CD4-positive, alpha-beta memory T cell (primary cell): ENCODE measurements around the gene MPRIP. TPM values are rescaled to one million over a fixed set of nuclear protein-coding genes. Genes with fewer than 3 reads are reported as not detected.

Experiments used
- CTCF ChIA-PET: fragments of 350-600 bp; sonication (Branson Sonifier 250); formaldehyde crosslinking; loops from one replicate; lab custom pipeline; 2021; ENCODE audit warnings: inconsistent platforms; ENCODE audit not compliant: partially characterized antibody; lab: Charles Lee
- POLR2A ChIA-PET: fragments of 350-600 bp; sonication (Branson Sonifier 250); formaldehyde crosslinking; loops from one replicate; lab custom pipeline; 2021; ENCODE audit not compliant: partially characterized antibody; lab: Charles Lee
- DNase-seq, 5 donors: peaks; one replicate each; pipeline versions ENCODE4 v3.0.0 to v3.0.0-alpha.2; 2020 to 2022; ENCODE audit warnings: mixed read lengths in 1 of 5
- H3K27ac ChIP-seq: one replicate; pipeline ENCODE4 v1.7.0; 2013; ENCODE audit warnings: low read depth, low read length
- H3K27me3 ChIP-seq: 2 replicates; pipeline ENCODE4 v1.7.0; 2013; ENCODE audit warnings: mild to moderate bottlenecking, low read length, moderate library complexity; ENCODE audit not compliant: insufficient read depth
- H3K36me3 ChIP-seq: 2 replicates; pipeline ENCODE4 v1.7.0; 2013; ENCODE audit warnings: mild to moderate bottlenecking, low read length, moderate library complexity; ENCODE audit not compliant: insufficient read depth
- H3K4me1 ChIP-seq: 2 replicates; pipeline ENCODE4 v1.7.0; 2013; ENCODE audit warnings: mild to moderate bottlenecking, low read length, moderate library complexity; ENCODE audit not compliant: insufficient read depth
- H3K4me3 ChIP-seq, 2 donors: one replicate each; pipeline ENCODE4 v1.7.0; 2013; ENCODE audit warnings: low read length in 2 of 2, mild to moderate bottlenecking in 1 of 2
- H3K9me3 ChIP-seq, 2 donors: one replicate each; pipeline ENCODE4 v1.7.0; 2013; ENCODE audit warnings: low read length in 2 of 2, control low read depth in 1 of 2; ENCODE audit not compliant: control insufficient read depth in 1 of 2
- H3K27ac Mint-ChIP-seq, 7 donors: one replicate each; pipeline ENCODE4 v1.8.0; 2020 to 2021; ENCODE audit warnings: mixed read lengths in 7 of 7, mild to moderate bottlenecking in 6 of 7, inconsistent platforms in 3 of 7, moderate library complexity in 3 of 7
- H3K27me3 Mint-ChIP-seq, 2 donors: one replicate each; pipeline ENCODE4 v1.8.0; 2020 to 2021; ENCODE audit warnings: mixed read lengths in 2 of 2
- H3K36me3 Mint-ChIP-seq, 2 donors: one replicate each; pipeline ENCODE4 v1.8.0; 2020 to 2021; ENCODE audit warnings: mixed read lengths in 2 of 2, inconsistent platforms in 1 of 2, mild to moderate bottlenecking in 1 of 2
- H3K4me1 Mint-ChIP-seq, 4 donors: one replicate each; pipeline ENCODE4 v1.8.0; 2020 to 2021; ENCODE audit warnings: mixed read lengths in 4 of 4, mild to moderate bottlenecking in 1 of 4
- H3K4me3 Mint-ChIP-seq, 8 donors: one replicate each; pipeline ENCODE4 v1.8.0; 2020 to 2021; ENCODE audit warnings: mixed read lengths in 8 of 8, mild to moderate bottlenecking in 7 of 8, moderate library complexity in 6 of 8, inconsistent platforms in 3 of 8
- H3K9me3 Mint-ChIP-seq, 8 donors: one replicate each; pipeline ENCODE4 v1.8.0; 2020 to 2021; ENCODE audit warnings: mixed read lengths in 8 of 8, mild to moderate bottlenecking in 5 of 8, inconsistent platforms in 3 of 8, moderate library complexity in 1 of 8
- intact Hi-C: fragments of 100-400 bp; cut with micrococcal nuclease; formaldehyde crosslinking; loops from one replicate; pipeline ENCODE4 v1.15.1; 2023
- polyA plus RNA-seq, 2 donors: library from polyadenylated mRNA; unstranded; fragments of 300-500 nt; fragmentation: Illumina TruSeq; gene quantifications; one replicate each; pipeline ENCODE4 v1.2.3, GENCODE V29; 2021
- total RNA-seq, 2 experiments: library from RNA; stranded (reverse); gene quantifications; one replicate each; pipeline ENCODE4 v1.2.3, GENCODE V29; 2021

MPRIP gene
- total and polyA plus RNA-seq, 4 experiments from 2014 or later = 48.4 to 255 (median 152) TPM

GRCh38 chr17:17088541-17089525, 46.6 kb downstream of the MPRIP start:
- Histone ChIP-seq H3K36me3 (peaks cover 4% of the 10 kb centered on the region), H3K27me3 (no peaks in the 10 kb centered on the region), H3K27ac (no peak overlapping the region), H3K4me3 (no peak overlapping the region), H3K4me1 (peaks cover 34% of the 10 kb centered on the region), H3K9me3 (no peaks in the 10 kb centered on the region)
- POLR2A ChIA-PET = interaction anchor here (0.9 kb wide), 1 partner anchor 22 kb away, joined by 3 read pairs; no protein-coding TSS in a partner anchor
- H3K27ac Mint-ChIP-seq = peak overlapping the region; percentile 50 to 87 (median 62)
- peak overlapping the region in 2 of 8 donors; percentile 20 to 39 for H3K4me3 Mint-ChIP-seq
- H3K4me1 Mint-ChIP-seq = peaks cover 38 to 71% (median 47%) of the 10 kb centered on the region in 4 donors
- intact Hi-C loops = no loop called here
- no peaks in the 10 kb centered on the region for H3K9me3 Mint-ChIP-seq
- no peaks in the 10 kb centered on the region for H3K27me3 Mint-ChIP-seq
- CTCF ChIA-PET = interaction anchor here (0.5 to 1.5 kb wide), 3 partner anchors 32 to 499 kb away, joined by 3 read pairs; no protein-coding TSS in a partner anchor
- H3K36me3 Mint-ChIP-seq = peaks cover 10 to 39% of the 10 kb centered on the region in 2 donors
- DNase-seq = no peak

- Histone ChIP-seq H3K27me3 (no peaks in the 10 kb centered on the region), H3K4me3 (no peak overlapping the region), H3K36me3 (peaks cover 4% of the 10 kb centered on the region), H3K4me1 (peaks cover 34% of the 10 kb centered on the region), H3K9me3 (no peaks in the 10 kb centered on the region), H3K27ac (no peak overlapping the region)
- Mint-ChIP-seq H3K27me3 (no peaks in the 10 kb centered on the region), H3K27ac (peak overlapping the region in 4 of 7 donors; percentile 8 to 55 (median 32)), H3K9me3 (peaks cover 0 to under 1% (median 0%) of the 10 kb centered on the region in 8 donors), H3K36me3 (peaks cover 10 to 36% of the 10 kb centered on the region in 2 donors), H3K4me3 (no peak overlapping the region), H3K4me1 (peaks cover 42 to 82% (median 52%) of the 10 kb centered on the region in 4 donors)
- ChIA-PET CTCF (no interaction called here), POLR2A (interaction anchor here (1.0 kb wide), 1 partner anchor 22 kb away, joined by 3 read pairs; no protein-coding TSS in a partner anchor)
- intact Hi-C loops = no loop called here
- no peak for DNase-seq
Observed at GRCh38 chr17:17089796-17090641, 47.8 kb downstream of the MPRIP start.

GRCh38 chr17:17090642-17091103, 48.4 kb downstream of the MPRIP start:
- Mint-ChIP-seq H3K36me3 (peaks cover 10 to 35% of the 10 kb centered on the region in 2 donors), H3K9me3 (peaks cover 0 to 2% (median 0%) of the 10 kb centered on the region in 8 donors), H3K4me1 (peaks cover 44 to 84% (median 54%) of the 10 kb centered on the region in 4 donors), H3K4me3 (no peak overlapping the region), H3K27me3 (no peaks in the 10 kb centered on the region), H3K27ac (peak overlapping the region in 1 of 7 donors; percentile 42)
- no peak for DNase-seq
- H3K9me3 ChIP-seq = no peaks in the 10 kb centered on the region
- POLR2A ChIA-PET = no interaction called here
- intact Hi-C loops = no loop called here
- peaks cover 34% of the 10 kb centered on the region for H3K4me1 ChIP-seq
- CTCF ChIA-PET = no interaction called here
- no peak overlapping the region for H3K4me3 ChIP-seq
- H3K27ac ChIP-seq = no peak overlapping the region
- H3K36me3 ChIP-seq = peaks cover 4% of the 10 kb centered on the region
- no peaks in the 10 kb centered on the region for H3K27me3 ChIP-seq

GRCh38 chr17:17091276-17091675, 49.0 kb downstream of the MPRIP start:
- ChIA-PET POLR2A (no interaction called here), CTCF (no interaction called here)
- H3K9me3 ChIP-seq = no peaks in the 10 kb centered on the region
- H3K4me3 ChIP-seq = no peak overlapping the region
- peaks cover 4% of the 10 kb centered on the region for H3K36me3 ChIP-seq
- Mint-ChIP-seq H3K27me3 (no peaks in the 10 kb centered on the region), H3K36me3 (peaks cover 10 to 34% of the 10 kb centered on the region in 2 donors), H3K27ac (no peak overlapping the region), H3K4me3 (no peak overlapping the region), H3K9me3 (peaks cover 0 to 2% (median 0%) of the 10 kb centered on the region in 8 donors), H3K4me1 (peaks cover 44 to 81% (median 53%) of the 10 kb centered on the region in 4 donors)
- H3K27ac ChIP-seq = no peak overlapping the region
- no peaks in the 10 kb centered on the region for H3K27me3 ChIP-seq
- intact Hi-C loops = no loop called here
- no peak for DNase-seq
- H3K4me1 ChIP-seq = peaks cover 30% of the 10 kb centered on the region

- ChIA-PET CTCF (no interaction called here), POLR2A (no interaction called here)
- H3K27me3 ChIP-seq = no peaks in the 10 kb centered on the region
- no peak overlapping the region for H3K4me3 ChIP-seq
- no peak overlapping the region for H3K27ac ChIP-seq
- H3K27me3 Mint-ChIP-seq = no peaks in the 10 kb centered on the region
- peaks cover 8 to 35% of the 10 kb centered on the region in 2 donors for H3K36me3 Mint-ChIP-seq
- H3K4me3 Mint-ChIP-seq = no peak overlapping the region
- peaks cover 40 to 73% (median 50%) of the 10 kb centered on the region in 4 donors for H3K4me1 Mint-ChIP-seq
- no peaks in the 10 kb centered on the region for H3K9me3 ChIP-seq
- DNase-seq = no peak
- H3K36me3 ChIP-seq = peaks cover 3% of the 10 kb centered on the region
- peak overlapping the region in 4 of 7 donors; percentile 43 to 77 (median 62) for H3K27ac Mint-ChIP-seq
- peaks cover 25% of the 10 kb centered on the region for H3K4me1 ChIP-seq
- H3K9me3 Mint-ChIP-seq = peaks cover 0 to 2% (median 0%) of the 10 kb centered on the region in 8 donors
- intact Hi-C loops = no loop called here
Observed at GRCh38 chr17:17091856-17092756, 49.8 kb downstream of the MPRIP start.

GRCh38 chr17:17093764-17094163, 51.5 kb downstream of the MPRIP start:
- DNase-seq = no peak
- Histone ChIP-seq H3K27ac (no peak overlapping the region), H3K36me3 (no peaks in the 10 kb centered on the region), H3K9me3 (no peaks in the 10 kb centered on the region), H3K4me1 (peaks cover 10% of the 10 kb centered on the region), H3K4me3 (no peak overlapping the region), H3K27me3 (no peaks in the 10 kb centered on the region)
- ChIA-PET CTCF (interaction anchor here (0.7 kb wide), 1 partner anchor 219 kb away, joined by 3 read pairs; no protein-coding TSS in a partner anchor), POLR2A (no interaction called here)
- Mint-ChIP-seq H3K9me3 (peaks cover 0 to 2% (median 0%) of the 10 kb centered on the region in 8 donors), H3K36me3 (peaks cover 5 to 24% of the 10 kb centered on the region in 2 donors), H3K27me3 (no peaks in the 10 kb centered on the region), H3K4me3 (no peak overlapping the region), H3K27ac (peak overlapping the region in 5 of 7 donors; percentile 18 to 90 (median 62)), H3K4me1 (peaks cover 27 to 56% (median 36%) of the 10 kb centered on the region in 4 donors)
- intact Hi-C loops = no loop called here
